ENCODE results near the gene SFT2D3.

DNA sequence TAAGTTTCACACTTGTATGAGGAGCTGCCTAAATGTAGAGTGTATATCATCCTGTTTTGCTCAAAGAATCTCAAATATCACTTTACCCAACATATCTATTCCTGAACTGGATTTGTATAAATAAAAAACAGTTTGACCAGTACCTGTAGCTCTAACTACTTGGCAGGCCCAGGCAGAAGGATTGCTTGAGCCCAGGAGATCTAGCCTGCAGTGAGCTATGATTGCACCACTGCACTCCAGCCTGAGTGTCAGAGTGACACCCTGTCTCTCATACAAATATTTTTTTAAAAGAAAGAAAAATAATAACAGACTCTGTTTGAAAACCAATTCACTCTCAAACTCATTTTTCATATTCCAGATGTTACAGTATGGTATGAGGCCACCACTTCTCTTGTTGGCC lies 18.2 kb upstream of the SFT2D3 start:
- TF ChIP-seq CTCF (IDR thresholded peaks at IDR 0.05) (no peak), POLR2AphosphoS5 (IDR thresholded peaks at IDR 0.05; ENCODE audit: low read depth, low read length) (no peak), SIN3A (IDR thresholded peaks at IDR 0.05; ENCODE audit: borderline replicate concordance, insufficient read depth, low read depth, low read length) (no peak), REST (IDR thresholded peaks at IDR 0.05; ENCODE audit: insufficient read depth in 1 of 2, low read depth in 2 of 2, low read length in 1 of 2) (no peak), TCF7L2 (IDR thresholded peaks at IDR 0.05; ENCODE audit: low read depth, low read length) (no peak)
